K562 (cell line): ENCODE measurements around the gene C2orf81. TPM values are rescaled to one million over a fixed set of nuclear protein-coding genes. Genes with fewer than 3 reads are reported as not detected.

Source experiments
- CUX1 ChIP-seq: fragments of 200-800 bp; sonication (Bioruptor generic); IDR thresholded peaks from 2 replicates; pipeline ENCODE4 v1.6.1; 2016; ENCODE audit warnings: missing genetic modification characterization, missing compliant biosample characterization
- HDAC1 ChIP-seq, 2 experiments: fragments of 450-650 bp; IDR thresholded peaks; 2 replicates each; pipeline ENCODE4 v1.6.1; 2016 to 2017; ENCODE audit warnings: inconsistent platforms in 1 of 2, mild to moderate bottlenecking in 1 of 2, moderate library complexity in 1 of 2
- ILK ChIP-seq: fragments of 450-650 bp; IDR thresholded peaks from 2 replicates; pipeline ENCODE4 v1.6.1; 2016; ENCODE audit warnings: missing genetic modification characterization, low read depth, mild to moderate bottlenecking, missing compliant biosample characterization, moderate library complexity, borderline replicate concordance
- MITF ChIP-seq: IDR thresholded peaks from 2 replicates; pipeline ENCODE4 v1.6.1; 2014; ENCODE audit warnings: antibody characterized with exemption
- PBX2 ChIP-seq, 2 experiments: IDR thresholded peaks in 1 of 2; conservative IDR thresholded peaks in 1 of 2; 2 replicates each; pipeline ENCODE4 v1.6.1; 2016; ENCODE audit warnings: low read depth in 2 of 2, mild to moderate bottlenecking in 1 of 2, missing compliant biosample characterization in 1 of 2, missing genetic modification characterization in 1 of 2, moderate library complexity in 1 of 2
- POLR2G ChIP-seq: fragments of 200-400 bp; formaldehyde crosslinking; IDR thresholded peaks from 2 replicates; pipeline ENCODE4 v1.6.1; 2017; ENCODE audit warnings: low read depth, mild to moderate bottlenecking, antibody characterized with exemption, low read length, moderate library complexity
- PYGO2 ChIP-seq: fragments of 450-650 bp; IDR thresholded peaks from 2 replicates; pipeline ENCODE4 v1.6.1; 2016; ENCODE audit warnings: mild to moderate bottlenecking, missing genetic modification characterization, moderate library complexity, missing compliant biosample characterization
- TAF9B ChIP-seq: fragments of 450-650 bp; IDR thresholded peaks from 2 replicates; pipeline ENCODE4 v1.6.1; 2018; ENCODE audit warnings: mild to moderate bottlenecking; ENCODE audit not compliant: partially characterized antibody
- TBP ChIP-seq: optimal IDR thresholded peaks from 2 replicates; pipeline ENCODE3; 2011; ENCODE audit warnings: low read depth, low read length, improper control_type of control experiment
- UBTF ChIP-seq, 2 experiments: IDR thresholded peaks; 2 replicates each; pipeline ENCODE4 v1.6.1; 2012; ENCODE audit warnings: improper control_type of control experiment in 2 of 2, low read depth in 2 of 2, low read length in 2 of 2, borderline replicate concordance in 1 of 2
- XRCC3 ChIP-seq: fragments of 450-650 bp; IDR thresholded peaks from 2 replicates; pipeline ENCODE4 v1.6.1; 2017; ENCODE audit warnings: mild to moderate bottlenecking, moderate library complexity
- ZNF644 ChIP-seq: fragments of 200-800 bp; sonication (Bioruptor generic); IDR thresholded peaks from 2 replicates; pipeline ENCODE4 v1.6.1; 2016; ENCODE audit warnings: low read depth, missing genetic modification characterization, missing compliant biosample characterization
- ZNF830 ChIP-seq: fragments of 250-450 bp; sonication (Bioruptor Pico); IDR thresholded peaks from 2 replicates; pipeline ENCODE4 v1.5.0; 2021; ENCODE audit warnings: mild to moderate bottlenecking
- polyA plus RNA-seq, 8 experiments: library from polyadenylated mRNA; depleted of rRNA in 4 of 8; stranded (reverse) in 5 of 8; unstranded in 3 of 8; fragments of >200 nt; fragmentation: Nextera tagmentation in 2 of 8; fragmentation: Illumina TruSeq in 1 of 8; extraction: Ambion mirVana in 2 of 8; extraction: Trizol in 1 of 8; gene quantifications; 2 replicates each; pipeline versions ENCODE4 v1.2.1 to v1.2.3, GENCODE V29; 2011 to 2014; ENCODE audit warnings: inconsistent platforms in 1 of 8, missing spikeins in 1 of 8
- total RNA-seq, 7 experiments: library from RNA; depleted of rRNA in 6 of 7; stranded (reverse); fragments of >200 nt in 6 of 7; fragmentation: Illumina TruSeq in 2 of 7; extraction: Trizol in 2 of 7; gene quantifications; 2 replicates each; pipeline versions ENCODE4 v1.2.1 to v1.2.3, GENCODE V29; 2011 to 2021; ENCODE audit warnings: low replicate concordance in 1 of 7

C2orf81 gene
- total and polyA plus RNA-seq, 9 of the 15 experiments (the other 6 are each of a cell fraction or from before 2014, with no cell fraction given): 0.06 TPM; not detected in 8

GRCh38 chr2:74458132-74458937, 36.9 kb upstream of the C2orf81 start, which contains the start of gene WBP1 (continued):
- no peak for TF ChIP-seq CUX1 (CRISPR knock-in tag)
- TF ChIP-seq PBX2 (CRISPR knock-in tag; IDR thresholded peaks at IDR 0.05; ENCODE audit: low read depth): peak; percentile 88
- TF ChIP-seq PBX2 (tag; conservative IDR thresholded peaks at IDR 0.05; ENCODE audit: low read depth): peak; percentile 99
- TF ChIP-seq TAF9B: no peak
- no peak for TF ChIP-seq UBTF (IDR thresholded peaks at IDR 0.05; ENCODE audit: borderline replicate concordance in 1 of 2, low read depth in 2 of 2, low read length in 2 of 2)
- TF ChIP-seq ILK (tag): no peak
- TF ChIP-seq MITF: no peak
- no peak for TF ChIP-seq XRCC3
- TF ChIP-seq TBP: peak; percentile 25
- peak in 1 of 2 experiments; percentile 53; a peak in 1 of 4 replicates for TF ChIP-seq HDAC1 (IDR thresholded peaks at IDR 0.05)
- peak; percentile 72 for TF ChIP-seq POLR2G
- TF ChIP-seq ZNF644: 0 out of 2 replicates have a peak, but pooled peaks have one; percentile 46
- TF ChIP-seq PYGO2: 0 out of 2 replicates have a peak, but pooled peaks have one; percentile 9
- 0 out of 2 replicates have a peak, but pooled peaks have one; percentile 25 for TF ChIP-seq ZNF830 (CRISPR knock-in tag)
